Left forelimb (tissue), 1 donor: ENCODE results near the gene ROBO4.

ENCODE experiments used
- DNase-seq: peaks from one replicate; pipeline ENCODE4 v3.0.0-alpha.2; 2018; ENCODE audit warnings: low spot score

The ROBO4 gene

GRCh38 chr11:124840666-124841065, 57.0 kb downstream of the ROBO4 start:
- DNase-seq = no peak

- DNase-seq = no peak
These were observed 57.6 kb downstream of the ROBO4 start for GRCh38 chr11:124839972-124840621.

GRCh38 chr11:124839128-124839971, 58.3 kb downstream of the ROBO4 start:
- DNase-seq = no peak

GRCh38 chr11:124838805-124839127, 58.9 kb downstream of the ROBO4 start:
- no peak for DNase-seq

- no peak for DNase-seq
These were observed 60.2 kb downstream of the ROBO4 start for GRCh38 chr11:124837491-124837856.

GRCh38 chr11:124835918-124836317, 61.7 kb downstream of the ROBO4 start:
- no peak for DNase-seq

- DNase-seq = no peak
These were observed 63.0 kb downstream of the ROBO4 start for GRCh38 chr11:124834526-124835180.
